GM19035 (cell line): ENCODE data around the gene INTS1.
A peak's percentile ranks its signal among the peaks of the same experiment; 100 is the strongest.

Experiments used
- ATAC-seq: cut with Tn5 transposase; IDR thresholded peaks from one replicate; pipeline ENCODE4 v1.9.1; 2021; ENCODE audit not compliant: unreplicated experiment

INTS1 gene, protein sequence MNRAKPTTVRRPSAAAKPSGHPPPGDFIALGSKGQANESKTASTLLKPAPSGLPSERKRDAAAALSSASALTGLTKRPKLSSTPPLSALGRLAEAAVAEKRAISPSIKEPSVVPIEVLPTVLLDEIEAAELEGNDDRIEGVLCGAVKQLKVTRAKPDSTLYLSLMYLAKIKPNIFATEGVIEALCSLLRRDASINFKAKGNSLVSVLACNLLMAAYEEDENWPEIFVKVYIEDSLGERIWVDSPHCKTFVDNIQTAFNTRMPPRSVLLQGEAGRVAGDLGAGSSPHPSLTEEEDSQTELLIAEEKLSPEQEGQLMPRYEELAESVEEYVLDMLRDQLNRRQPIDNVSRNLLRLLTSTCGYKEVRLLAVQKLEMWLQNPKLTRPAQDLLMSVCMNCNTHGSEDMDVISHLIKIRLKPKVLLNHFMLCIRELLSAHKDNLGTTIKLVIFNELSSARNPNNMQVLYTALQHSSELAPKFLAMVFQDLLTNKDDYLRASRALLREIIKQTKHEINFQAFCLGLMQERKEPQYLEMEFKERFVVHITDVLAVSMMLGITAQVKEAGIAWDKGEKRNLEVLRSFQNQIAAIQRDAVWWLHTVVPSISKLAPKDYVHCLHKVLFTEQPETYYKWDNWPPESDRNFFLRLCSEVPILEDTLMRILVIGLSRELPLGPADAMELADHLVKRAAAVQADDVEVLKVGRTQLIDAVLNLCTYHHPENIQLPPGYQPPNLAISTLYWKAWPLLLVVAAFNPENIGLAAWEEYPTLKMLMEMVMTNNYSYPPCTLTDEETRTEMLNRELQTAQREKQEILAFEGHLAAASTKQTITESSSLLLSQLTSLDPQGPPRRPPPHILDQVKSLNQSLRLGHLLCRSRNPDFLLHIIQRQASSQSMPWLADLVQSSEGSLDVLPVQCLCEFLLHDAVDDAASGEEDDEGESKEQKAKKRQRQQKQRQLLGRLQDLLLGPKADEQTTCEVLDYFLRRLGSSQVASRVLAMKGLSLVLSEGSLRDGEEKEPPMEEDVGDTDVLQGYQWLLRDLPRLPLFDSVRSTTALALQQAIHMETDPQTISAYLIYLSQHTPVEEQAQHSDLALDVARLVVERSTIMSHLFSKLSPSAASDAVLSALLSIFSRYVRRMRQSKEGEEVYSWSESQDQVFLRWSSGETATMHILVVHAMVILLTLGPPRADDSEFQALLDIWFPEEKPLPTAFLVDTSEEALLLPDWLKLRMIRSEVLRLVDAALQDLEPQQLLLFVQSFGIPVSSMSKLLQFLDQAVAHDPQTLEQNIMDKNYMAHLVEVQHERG (N-terminal part only)

DNA sequence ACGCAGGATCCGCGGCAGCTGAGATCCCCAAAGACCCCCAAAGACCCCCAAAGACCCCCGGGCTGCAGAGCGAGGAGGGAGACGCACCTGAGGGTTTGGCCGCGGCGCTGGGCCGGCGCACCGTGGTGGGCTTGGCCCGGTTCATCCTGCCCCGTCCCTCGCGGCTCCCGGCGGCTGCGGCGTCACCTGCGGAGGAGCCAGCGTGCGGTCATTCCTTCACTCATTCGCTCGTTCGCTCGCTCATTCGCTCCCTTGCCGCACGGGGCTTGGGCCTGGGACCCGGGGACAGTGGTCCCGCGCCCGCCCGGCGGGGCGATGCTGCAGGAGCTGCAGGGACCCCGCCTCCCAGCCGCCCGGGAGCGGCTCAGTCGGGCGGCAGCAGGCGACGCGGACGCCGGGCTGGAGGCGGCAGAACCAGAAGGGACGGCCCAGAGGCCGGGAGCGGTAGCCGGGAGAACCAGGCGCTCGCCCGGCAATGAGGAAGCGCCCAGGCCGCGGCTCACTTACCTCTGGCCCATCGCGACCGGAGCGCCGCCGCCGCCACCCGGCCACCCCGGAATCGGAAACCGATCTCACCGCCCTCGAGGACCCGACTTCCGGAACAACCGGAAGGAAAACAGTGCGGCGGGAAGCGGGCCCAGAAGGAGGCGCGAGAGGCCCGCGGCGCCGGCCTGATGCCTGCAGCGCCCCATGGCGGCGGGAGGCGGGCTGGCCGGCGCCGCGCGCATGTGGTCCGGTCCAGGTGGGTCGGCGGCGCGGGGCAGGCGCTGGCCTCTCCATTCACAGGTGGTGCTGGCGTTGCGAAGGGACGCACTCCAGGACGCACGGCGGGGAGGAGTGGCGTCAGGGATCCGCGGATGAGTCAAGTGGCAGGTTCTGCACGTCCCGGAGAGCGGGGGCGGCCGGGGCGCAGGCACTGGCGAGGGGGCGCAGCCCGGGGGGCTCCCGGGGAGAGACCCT lies at the start of gene INTS1:
INTS1 (minus strand) TSS at position 574 of the 960 bp plus-strand sequence; CDS start at position 145, 429 bp downstream.
- peak; percentile 94 for ATAC-seq

DNA sequence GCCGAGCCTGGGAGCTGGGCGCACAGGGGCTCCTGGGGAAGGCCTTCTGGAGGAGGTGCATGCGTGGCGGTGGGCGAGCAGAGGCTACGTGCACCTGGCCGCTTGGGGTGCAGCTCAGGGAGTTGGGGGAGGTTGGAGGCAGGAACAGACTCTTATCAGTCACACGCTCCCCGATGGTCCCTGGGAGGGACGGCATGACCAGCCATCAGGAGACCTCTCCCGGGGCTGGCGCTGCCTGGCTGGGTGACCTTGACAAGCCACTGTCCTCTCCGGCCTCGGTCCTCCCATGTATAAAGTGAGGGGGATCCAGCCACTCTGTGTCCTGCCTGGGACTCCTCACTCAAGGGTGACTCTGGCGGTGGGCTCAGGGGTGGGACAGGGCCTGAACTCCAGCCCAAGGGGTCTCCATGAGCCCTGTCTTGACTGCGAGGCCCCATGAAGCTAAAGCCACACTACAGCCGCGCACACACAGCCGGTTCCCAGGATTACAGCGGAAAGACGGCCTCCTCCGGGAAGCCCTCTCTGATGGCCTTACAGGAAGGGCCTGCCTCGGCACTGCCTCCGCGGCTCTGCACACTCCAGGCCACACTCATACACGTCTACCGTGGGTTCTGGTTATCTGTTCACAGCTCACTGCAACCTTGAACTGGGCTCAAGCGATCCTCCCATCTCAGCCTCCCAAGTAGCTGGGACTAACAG lies 49.5 kb upstream of the INTS1 start:
- ATAC-seq: no peak

DNA sequence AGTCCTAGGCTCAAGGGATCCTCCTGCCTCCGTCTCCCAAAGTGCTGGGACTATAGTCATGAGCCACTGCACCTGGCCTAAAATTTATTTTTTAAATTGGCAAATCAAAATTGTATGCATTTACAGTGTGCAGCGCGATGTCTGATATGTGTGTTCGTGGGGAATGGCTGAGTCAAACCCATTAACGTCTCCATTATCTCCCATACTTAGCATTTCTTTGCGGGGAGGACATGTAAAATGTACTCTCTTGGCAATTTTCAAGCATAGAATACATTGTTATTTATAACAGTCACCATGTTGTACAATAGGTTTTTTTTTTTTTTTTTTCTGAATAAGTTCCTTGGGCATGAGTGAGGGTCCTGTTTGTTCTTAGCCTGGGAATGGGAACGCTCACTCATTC lies 48.0 kb upstream of the INTS1 start:
- no peak for ATAC-seq

DNA sequence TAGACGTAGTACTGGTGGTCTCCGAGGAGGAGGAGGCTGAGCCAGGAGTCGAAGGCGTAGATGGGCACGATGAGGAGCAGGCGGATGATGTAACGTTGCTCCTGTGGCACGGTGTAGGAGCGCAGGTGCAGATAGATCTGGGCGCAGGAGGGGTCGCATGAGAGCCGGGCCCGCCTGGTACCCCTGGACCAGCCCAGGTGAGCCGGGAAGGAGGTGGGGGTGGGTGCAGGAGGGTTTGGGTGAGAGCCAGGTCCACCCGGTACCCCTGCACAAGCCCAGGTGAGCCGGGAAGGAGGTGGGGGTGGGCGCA lies 46.6 kb upstream of the INTS1 start:
- ATAC-seq: no peak

DNA sequence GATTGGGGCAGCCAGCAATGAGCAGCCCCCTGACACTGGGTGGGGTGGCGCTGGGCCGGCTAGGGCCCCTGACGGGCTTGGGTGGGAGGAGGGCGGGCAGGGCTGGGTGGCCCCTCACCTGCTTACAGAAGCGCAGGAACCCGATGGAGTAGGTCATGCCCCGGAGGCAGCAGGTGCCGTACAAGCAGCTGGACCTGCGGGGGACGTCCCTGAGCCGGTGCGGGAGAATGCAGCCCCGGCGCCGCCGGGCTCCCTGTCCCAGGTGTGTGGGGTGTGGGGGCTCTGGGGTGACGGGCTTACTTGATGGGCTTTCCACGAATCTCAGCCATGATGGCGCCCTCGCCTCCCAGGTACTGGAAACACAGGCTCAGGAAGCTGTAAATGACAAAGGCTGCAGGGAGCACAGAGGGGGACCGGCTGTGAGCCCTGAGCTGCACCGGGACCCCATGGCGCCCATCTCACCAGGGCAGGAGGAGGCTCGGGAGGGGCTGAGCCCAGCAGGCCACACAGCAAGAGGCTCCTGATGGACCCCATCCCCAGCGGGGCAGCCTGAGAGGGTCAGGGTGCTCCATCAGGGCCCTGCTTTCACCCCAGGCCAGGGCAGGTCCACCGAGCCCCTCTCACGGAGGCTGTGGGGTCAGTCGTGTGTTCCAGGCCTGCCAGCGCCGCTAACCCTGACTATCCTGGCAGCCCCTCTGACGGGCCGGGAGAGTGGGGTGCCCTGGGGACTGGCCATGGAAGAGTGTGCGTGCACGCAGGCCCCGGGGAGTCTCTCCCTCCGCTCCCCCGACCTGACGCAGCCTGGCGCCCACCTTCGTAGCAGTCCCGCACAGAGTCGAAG lies 46.0 kb upstream of the INTS1 start:
- ATAC-seq: no peak

DNA sequence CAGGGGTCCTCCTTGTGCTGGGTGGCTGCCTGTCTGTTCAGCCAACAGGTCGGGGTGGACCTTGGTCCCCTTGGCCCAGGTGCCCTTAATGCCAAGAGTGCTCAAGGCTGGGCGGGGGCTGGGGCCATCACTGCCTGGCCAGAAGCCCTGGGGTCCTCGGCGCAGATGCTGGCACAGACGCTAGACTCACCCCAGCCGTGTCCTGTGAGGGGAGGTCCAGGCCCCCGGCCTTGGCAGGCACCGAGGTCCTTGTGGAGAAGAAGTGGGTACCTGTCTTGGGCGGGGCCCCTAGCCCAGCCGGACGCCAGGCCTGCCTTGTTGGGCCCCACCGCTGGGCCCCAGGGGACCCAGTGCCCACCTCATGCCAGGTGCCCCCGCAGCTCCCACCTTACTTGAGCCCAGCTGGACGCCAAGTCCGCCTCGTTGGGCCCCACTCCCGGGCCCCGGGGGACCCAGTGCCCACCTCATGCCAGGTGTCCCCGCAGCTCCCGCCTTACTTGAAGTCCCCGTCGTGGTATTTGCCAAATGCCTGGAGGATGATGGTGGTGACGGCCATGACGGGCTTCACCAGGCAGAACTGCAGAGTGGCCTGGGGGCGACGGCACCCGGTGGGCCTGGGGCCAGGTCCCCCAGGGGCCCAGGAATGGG lies 45.3 kb upstream of the INTS1 start:
- ATAC-seq: no peak

DNA sequence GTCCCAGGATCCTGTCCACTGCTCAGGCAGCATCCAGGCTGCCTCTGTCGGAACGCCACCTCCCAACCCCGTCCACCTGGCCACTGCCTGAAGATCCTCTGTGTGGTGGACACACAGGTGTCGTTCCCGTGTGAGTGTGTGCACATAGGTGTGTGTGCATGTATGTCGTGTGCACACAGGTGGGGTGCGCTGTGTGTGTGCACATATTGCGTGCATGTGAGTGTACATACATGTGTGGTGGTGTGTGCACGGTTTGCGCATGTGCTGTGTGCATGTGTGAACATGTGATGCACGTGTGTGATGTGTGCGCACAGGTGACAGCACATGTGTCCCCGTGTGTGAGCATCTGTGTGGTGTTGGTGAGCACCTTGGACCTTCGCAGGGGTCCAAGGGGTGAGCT lies 44.8 kb upstream of the INTS1 start:
- ATAC-seq: no peak

DNA sequence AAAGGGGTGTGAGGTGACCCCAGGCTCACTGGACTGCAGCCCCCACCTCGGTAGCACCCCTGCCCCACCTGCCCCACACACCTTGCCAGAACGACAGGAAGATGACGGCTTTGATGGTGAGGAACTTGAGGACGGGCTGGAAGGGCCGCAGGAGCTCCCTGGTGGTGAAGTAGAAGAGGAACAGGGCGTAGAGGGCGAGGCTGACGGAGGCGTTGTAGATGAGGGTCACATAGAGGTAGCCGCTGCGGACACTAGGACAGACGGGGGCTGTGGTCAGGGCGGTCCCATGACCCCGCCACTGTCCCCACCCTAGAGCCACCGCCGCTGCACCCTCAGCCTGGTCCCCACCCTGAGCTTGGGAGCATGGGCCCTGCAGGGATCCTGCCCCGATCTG lies 44.2 kb upstream of the INTS1 start:
- no peak for ATAC-seq

DNA sequence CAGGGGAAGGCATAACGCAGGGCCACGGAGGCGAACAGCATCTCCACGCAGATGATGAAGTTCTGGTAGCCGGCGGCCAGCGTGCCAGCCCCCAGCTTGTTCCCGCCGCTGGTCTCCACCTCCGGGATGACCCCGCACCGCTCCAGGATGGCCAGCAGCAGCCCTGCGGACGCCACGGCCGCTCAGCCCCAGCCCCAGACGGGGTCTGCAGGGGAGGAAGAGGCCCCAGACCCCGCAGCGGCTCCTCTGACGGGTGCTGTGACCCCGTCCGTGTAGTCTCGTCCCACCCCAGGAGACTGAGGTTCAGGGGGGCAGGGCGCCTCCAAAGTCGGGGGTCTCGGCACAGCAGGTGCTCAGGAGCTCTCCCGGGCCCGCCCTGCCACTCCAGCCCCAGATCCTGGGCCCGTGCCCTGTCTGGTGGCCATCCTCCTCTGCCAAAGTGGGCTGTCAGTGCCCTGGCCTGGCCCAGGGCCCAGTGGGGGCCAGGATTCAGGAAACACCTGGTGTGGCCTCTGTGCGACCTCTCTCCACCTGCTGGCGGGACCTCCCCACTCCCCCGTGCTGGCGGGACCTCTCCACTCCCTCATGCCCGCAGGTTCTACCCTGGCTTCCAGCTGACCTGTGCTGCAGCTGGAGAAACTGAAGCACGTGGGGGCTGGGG lies 43.7 kb upstream of the INTS1 start:
- ATAC-seq: no peak

DNA sequence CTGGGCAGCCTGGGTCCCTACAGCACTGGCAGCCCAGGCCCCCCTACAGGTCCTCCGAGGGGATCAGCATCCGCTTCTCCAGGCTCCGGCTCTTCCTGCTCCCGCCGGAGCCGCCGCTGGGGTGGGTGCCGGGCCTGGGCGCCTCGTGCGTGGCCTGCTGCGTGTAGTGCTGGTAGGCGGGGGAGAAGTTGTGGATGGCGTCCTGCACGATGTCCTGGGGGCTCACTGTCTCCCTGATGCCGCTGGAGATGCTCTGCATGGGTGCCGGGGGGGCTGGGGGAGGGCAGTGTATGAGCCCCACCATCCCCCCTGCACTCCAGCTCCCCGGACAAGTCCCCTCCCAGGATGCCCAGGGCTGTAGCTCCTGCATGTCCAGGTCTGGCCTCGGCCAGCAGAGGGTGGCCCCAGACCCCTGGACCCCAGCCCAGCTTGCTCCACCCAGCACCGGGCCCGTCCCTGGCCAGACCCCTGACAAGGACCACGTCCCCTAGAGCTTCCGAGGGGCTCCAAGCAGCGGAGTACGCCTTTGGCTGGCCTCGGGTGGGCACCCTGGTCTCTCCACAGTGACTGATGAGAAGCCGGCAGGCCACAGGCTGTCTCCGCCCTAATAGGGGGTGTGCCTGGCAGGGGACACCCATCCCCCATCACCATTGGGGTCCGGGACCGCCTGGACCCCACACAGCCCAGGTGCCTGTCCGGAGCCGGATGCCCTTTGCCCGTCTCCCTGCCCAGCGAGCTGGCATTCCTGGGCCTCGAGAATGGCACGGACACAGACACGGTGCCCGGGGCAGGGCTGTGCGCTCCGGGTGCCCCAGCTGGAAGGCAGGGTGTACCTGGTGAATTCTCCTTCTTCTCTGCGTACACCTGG lies 43.0 kb upstream of the INTS1 start:
- no peak for ATAC-seq

DNA sequence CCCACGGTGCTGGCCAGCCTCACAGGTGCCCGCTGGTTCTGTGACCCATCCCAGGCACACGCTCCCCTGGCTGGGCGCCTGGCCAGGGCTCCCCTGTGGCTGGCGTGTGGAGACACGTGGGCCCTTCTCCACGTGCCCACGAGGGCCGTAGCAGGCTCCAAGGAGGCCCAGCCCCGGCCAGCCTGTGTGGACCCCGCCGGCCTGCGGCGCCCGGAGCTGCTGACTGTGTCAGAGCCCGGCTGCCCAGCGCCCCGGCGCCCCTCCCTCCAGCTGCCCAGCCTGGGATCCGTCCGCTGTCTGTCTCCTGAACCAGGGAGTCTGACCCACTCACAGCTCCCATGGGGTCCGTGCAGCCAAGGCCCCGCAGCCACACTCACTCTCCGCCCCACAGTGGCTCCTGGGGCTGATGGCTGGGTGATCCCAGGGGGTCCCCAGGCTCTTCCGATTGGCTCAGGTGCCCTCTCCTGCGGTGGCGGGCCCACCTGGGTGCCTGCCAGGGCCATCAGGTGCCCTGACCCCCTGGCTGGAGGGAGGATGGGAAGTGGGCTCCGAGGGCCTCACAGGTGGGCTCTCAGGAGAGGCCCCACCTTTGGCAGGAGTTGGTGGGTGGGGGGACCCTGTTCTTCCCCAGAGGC lies 42.2 kb upstream of the INTS1 start:
- no peak for ATAC-seq

DNA sequence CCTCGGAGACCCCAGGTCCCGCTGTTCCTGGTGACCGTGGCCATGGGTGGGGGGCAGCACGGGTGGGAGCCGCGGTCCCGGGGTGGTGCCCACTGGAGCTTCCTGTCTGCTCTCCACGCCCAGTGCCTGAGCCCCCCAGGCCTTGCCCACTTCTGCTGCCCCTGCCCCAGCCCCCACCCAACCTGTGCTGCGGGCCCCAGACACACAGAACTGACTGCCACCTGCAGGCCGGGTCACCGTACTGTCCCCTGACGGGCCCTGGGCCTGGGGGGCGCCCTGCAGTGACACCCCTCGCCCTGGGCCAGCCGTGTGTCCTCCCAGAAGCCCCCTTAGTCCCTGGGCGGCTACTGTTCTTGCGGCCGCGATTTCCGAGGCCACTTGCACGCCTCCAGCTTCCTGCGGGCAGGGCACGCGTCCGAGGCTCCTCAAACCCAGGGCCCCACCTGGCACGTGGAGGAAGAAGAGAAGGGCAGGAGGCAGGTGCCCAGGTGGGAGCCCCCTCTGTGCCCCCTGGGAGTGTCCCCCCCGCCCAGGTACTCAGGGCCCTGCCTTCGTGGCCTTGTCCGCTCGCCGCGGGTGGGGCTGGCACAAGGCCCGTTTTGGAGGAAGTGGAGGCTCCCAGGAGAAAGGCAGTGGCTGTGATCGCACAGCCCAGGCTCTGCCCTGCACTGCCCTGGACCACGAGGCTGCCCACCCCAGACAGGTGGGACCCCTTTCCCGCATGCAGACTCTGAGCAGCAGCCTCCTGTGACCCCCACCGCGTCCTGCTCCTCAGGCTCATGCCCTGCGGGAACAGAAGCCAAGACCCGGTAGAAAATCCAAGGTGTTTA lies 41.4 kb upstream of the INTS1 start:
- no peak for ATAC-seq

DNA sequence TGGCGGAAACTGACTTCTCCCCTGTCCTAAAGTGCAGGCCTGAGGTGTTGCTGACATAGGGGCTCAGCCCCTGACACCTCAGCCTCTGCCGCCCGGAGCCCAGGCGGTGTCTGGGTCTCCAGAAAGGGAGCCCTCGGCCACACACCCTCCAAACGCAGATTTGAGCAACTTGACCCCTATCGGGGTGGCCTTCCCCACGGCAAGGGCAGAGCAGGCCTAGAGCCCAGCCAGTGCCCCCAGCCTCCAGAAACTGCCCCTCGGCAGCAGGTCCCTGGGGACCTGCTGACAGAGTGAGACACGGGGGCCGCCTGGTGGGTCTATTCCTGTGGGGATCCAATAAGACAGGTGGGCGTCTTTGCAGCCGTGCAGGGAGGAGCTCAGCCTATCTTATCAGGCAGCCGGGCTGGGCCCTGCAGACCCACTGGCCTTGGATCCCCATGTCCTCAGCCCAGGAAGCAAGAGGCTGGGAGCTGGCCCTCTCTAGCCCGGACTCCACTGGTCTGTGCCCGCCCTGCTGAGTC lies 40.8 kb upstream of the INTS1 start:
- no peak for ATAC-seq

DNA sequence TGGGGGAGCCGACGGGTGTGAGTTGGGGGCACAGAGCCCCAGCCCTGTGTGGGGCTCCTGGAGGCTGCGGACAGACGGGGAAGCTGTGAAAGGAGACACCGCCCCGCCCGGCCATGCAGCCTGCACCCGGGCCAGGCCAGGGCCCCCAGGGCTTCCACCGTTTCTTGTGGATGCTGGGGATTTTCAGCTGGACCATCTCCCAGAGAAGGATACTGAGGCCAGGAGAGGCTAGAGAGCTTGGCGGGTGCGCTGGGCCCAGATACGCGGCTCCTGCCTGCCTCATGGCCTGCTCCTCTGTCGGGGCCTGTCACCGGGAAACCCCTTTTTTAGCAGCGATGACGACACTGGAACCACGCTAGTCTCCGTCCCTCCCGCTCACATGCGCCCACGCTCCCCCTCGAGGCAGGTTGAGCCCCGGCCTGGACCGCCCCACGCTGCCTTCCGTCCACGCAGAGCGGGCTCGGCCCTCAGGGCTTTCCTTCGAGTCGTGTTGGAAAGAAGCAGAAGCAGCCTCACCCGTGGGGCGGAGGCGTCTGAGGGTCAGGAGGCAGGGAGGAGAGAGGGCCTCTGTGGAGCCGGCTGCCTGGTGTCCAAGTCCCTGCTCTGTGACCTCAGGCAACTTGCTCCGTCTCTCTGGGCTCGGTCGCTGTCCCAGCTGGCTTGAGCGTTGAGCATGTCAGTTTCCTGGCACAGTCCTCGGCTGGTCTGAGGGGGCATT lies 40.1 kb upstream of the INTS1 start:
- ATAC-seq: no peak

DNA sequence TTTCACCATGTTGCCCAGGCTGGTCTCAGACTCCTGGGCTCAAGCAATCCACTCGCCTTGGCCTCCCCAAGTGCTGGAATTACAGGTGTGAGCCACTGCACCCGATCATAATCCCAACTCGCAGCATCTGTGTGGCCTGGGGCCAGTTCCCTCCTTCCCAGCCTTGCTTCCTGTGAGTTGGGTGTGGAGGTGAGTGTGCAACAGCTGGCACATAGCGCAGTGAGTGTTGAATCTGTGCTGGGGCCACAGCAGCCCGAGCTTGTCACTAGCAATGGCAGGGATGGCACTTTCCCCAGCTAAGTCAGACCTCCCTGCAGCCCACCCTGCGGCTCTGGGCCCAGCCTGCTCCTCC lies 39.6 kb upstream of the INTS1 start:
- ATAC-seq: no peak
